Mesendoderm (in vitro differentiated cells): ENCODE measurements around the gene CACNB4.

Source experiments
- DNase-seq: peaks from one replicate; pipeline ENCODE4 v3.0.0; 2013
- H2AK5ac ChIP-seq: 2 replicates; pipeline ENCODE4 v1.6.1; 2013; ENCODE audit warnings: low read length, inconsistent platforms
- H2BK120ac ChIP-seq: 2 replicates; pipeline ENCODE4 v1.6.1; 2013; ENCODE audit warnings: low read depth, mild to moderate bottlenecking, low read length, moderate library complexity, mixed read lengths
- H2BK15ac ChIP-seq: replicated peaks from 2 replicates; pipeline ENCODE4 v1.6.1; 2013; ENCODE audit warnings: low read depth, mild to moderate bottlenecking, moderate library complexity
- H2BK5ac ChIP-seq: 2 replicates; pipeline ENCODE4 v1.6.1; 2013; ENCODE audit warnings: low read length, inconsistent platforms
- H3K18ac ChIP-seq: 2 replicates; pipeline ENCODE4 v1.6.1; 2013; ENCODE audit warnings: mild to moderate bottlenecking, low read length, mixed read lengths
- H3K23ac ChIP-seq: one replicate; pipeline ENCODE4 v1.6.1; 2013; ENCODE audit warnings: low read length
- H3K27ac ChIP-seq: 2 replicates; pipeline ENCODE4 v1.5.1; 2013; ENCODE audit warnings: low read depth, mild to moderate bottlenecking, inconsistent platforms, low read length, moderate library complexity
- H3K27me3 ChIP-seq: 2 replicates; pipeline ENCODE4 v1.6.1; 2013; ENCODE audit warnings: low read length, control low read depth, mild to moderate bottlenecking, inconsistent platforms; ENCODE audit not compliant: insufficient read depth, poor library complexity
- H3K36me3 ChIP-seq: 2 replicates; pipeline ENCODE4 v1.6.1; 2013; ENCODE audit warnings: low read length, inconsistent platforms; ENCODE audit not compliant: control insufficient read depth, insufficient read depth
- H3K4ac ChIP-seq: one replicate; pipeline ENCODE4 v1.6.1; 2013; ENCODE audit warnings: low read depth, mild to moderate bottlenecking, low read length, moderate library complexity
- H3K4me1 ChIP-seq: 2 replicates; pipeline ENCODE4 v1.6.1; 2013; ENCODE audit warnings: low read depth, low read length, inconsistent platforms; ENCODE audit not compliant: control insufficient read depth
- H3K4me2 ChIP-seq: 2 replicates; pipeline ENCODE4 v1.6.1; 2013; ENCODE audit warnings: low read length
- H3K4me3 ChIP-seq: 2 replicates; pipeline ENCODE4 v1.5.1; 2013; ENCODE audit warnings: mild to moderate bottlenecking, low read length
- H3K56ac ChIP-seq: one replicate; pipeline ENCODE4 v1.6.1; 2013; ENCODE audit warnings: low read length
- H3K79me1 ChIP-seq: 2 replicates; pipeline ENCODE4 v1.6.1; 2013; ENCODE audit warnings: low read length, inconsistent platforms
- H3K79me2 ChIP-seq: 2 replicates; pipeline ENCODE4 v1.6.1; 2013; ENCODE audit warnings: mild to moderate bottlenecking, low read length; ENCODE audit not compliant: control insufficient read depth, insufficient read depth
- H3K9ac ChIP-seq: 2 replicates; pipeline ENCODE4 v1.6.1; 2013; ENCODE audit warnings: low read length, inconsistent platforms
- H4K5ac ChIP-seq: one replicate; pipeline ENCODE4 v1.6.1; 2013; ENCODE audit warnings: low read length
- H4K8ac ChIP-seq: one replicate; pipeline ENCODE4 v1.6.1; 2013; ENCODE audit warnings: low read depth, mild to moderate bottlenecking, control low read depth, low read length, moderate library complexity
- WGBS: extraction: QIAGEN DNeasy Blood & Tissue Kit; methylation state at CpG from one replicate; pipeline ENCODE4 v1.1.7; 2013; ENCODE audit warnings: low lambda C conversion rate, missing lambda C conversion rate; ENCODE audit not compliant: insufficient coverage; ENCODE audit errors: extremely low coverage; 5-methylcytosine and 5-hydroxymethylcytosine counted together

The CACNB4 gene

GRCh38 chr2:151981886-151982285 is 117.0 kb downstream of the CACNB4 start:
- H2BK120ac ChIP-seq, result no peak overlapping the region
- H3K18ac ChIP-seq, result no peak overlapping the region
- H3K4me3 ChIP-seq, result no peak overlapping the region
- no peak overlapping the region for H3K56ac ChIP-seq
- no peak overlapping the region for H3K4ac ChIP-seq
- no peak overlapping the region for H2BK15ac ChIP-seq
- DNase-seq, result no peak
- no peak overlapping the region for H2AK5ac ChIP-seq
- no peak overlapping the region for H3K27ac ChIP-seq
- no peak overlapping the region for H4K5ac ChIP-seq
- no CpG with 5 or more reads among the region's 1 CpG for WGBS
- no peaks in the 10 kb centered on the region for H3K79me1 ChIP-seq
- no peaks in the 10 kb centered on the region for H3K79me2 ChIP-seq
- H3K23ac ChIP-seq, result no peak overlapping the region
- H3K4me1 ChIP-seq, result no peaks in the 10 kb centered on the region
- H2BK5ac ChIP-seq, result no peak overlapping the region
- no peak overlapping the region for H3K4me2 ChIP-seq
- H3K27me3 ChIP-seq, result no peaks in the 10 kb centered on the region
- no peaks in the 10 kb centered on the region for H3K36me3 ChIP-seq
- no peak overlapping the region for H4K8ac ChIP-seq
- H3K9ac ChIP-seq, result no peak overlapping the region

GRCh38 chr2:151979694-151980093 is 119.2 kb downstream of the CACNB4 start:
- H4K5ac ChIP-seq, result no peak overlapping the region
- no peak overlapping the region for H3K18ac ChIP-seq
- H2BK15ac ChIP-seq, result no peak overlapping the region

GRCh38 chr2:151978709-151979108 is 120.1 kb downstream of the CACNB4 start:
- Histone ChIP-seq H2BK15ac (no peak overlapping the region), H2BK120ac (no peak overlapping the region), H3K18ac (no peak overlapping the region), H3K27me3 (no peaks in the 10 kb centered on the region), H3K4me2 (no peak overlapping the region), H2AK5ac (no peak overlapping the region), H3K23ac (no peak overlapping the region), H4K5ac (no peak overlapping the region), H3K9ac (no peak overlapping the region), H4K8ac (no peak overlapping the region), H2BK5ac (no peak overlapping the region), H3K4me3 (no peak overlapping the region), H3K79me2 (no peaks in the 10 kb centered on the region), H3K4me1 (no peaks in the 10 kb centered on the region), H3K79me1 (no peaks in the 10 kb centered on the region), H3K56ac (no peak overlapping the region), H3K36me3 (no peaks in the 10 kb centered on the region), H3K27ac (no peak overlapping the region), H3K4ac (no peak overlapping the region)
- DNase-seq, result no peak
- WGBS, result no CpG with 5 or more reads among the region's 7 CpGs

More at GRCh38 chr2:151979694-151980093, 119.2 kb downstream of the CACNB4 start:
- Histone ChIP-seq H3K27me3 (no peaks in the 10 kb centered on the region), H3K27ac (no peak overlapping the region), H2BK120ac (no peak overlapping the region), H3K4me2 (no peak overlapping the region), H3K23ac (no peak overlapping the region), H3K79me2 (no peaks in the 10 kb centered on the region), H3K4ac (no peak overlapping the region), H4K8ac (no peak overlapping the region), H3K9ac (no peak overlapping the region), H3K79me1 (no peaks in the 10 kb centered on the region), H3K56ac (no peak overlapping the region), H2AK5ac (no peak overlapping the region), H3K4me1 (no peaks in the 10 kb centered on the region), H3K4me3 (no peak overlapping the region), H3K36me3 (no peaks in the 10 kb centered on the region), H2BK5ac (no peak overlapping the region)
- peak; percentile 1 for DNase-seq
- no CpG with 5 or more reads among the region's 3 CpGs for WGBS

GRCh38 chr2:151977631-151978030 is 121.2 kb downstream of the CACNB4 start:
- no peak for DNase-seq
- H2AK5ac ChIP-seq, result no peak overlapping the region

GRCh38 chr2:151976945-151977353 is 121.9 kb downstream of the CACNB4 start:
- Histone ChIP-seq H3K56ac (no peak overlapping the region), H3K23ac (no peak overlapping the region), H3K4me1 (no peaks in the 10 kb centered on the region), H2BK5ac (no peak overlapping the region), H3K18ac (no peak overlapping the region), H3K79me2 (no peaks in the 10 kb centered on the region), H2BK120ac (no peak overlapping the region), H3K4me3 (no peak overlapping the region), H4K5ac (no peak overlapping the region), H2AK5ac (no peak overlapping the region), H3K36me3 (no peaks in the 10 kb centered on the region), H2BK15ac (no peak overlapping the region), H3K9ac (no peak overlapping the region), H3K4ac (no peak overlapping the region), H4K8ac (no peak overlapping the region), H3K4me2 (no peak overlapping the region), H3K27me3 (no peaks in the 10 kb centered on the region), H3K79me1 (no peaks in the 10 kb centered on the region), H3K27ac (no peak overlapping the region)
- DNase-seq, result no peak
- no CpG with 5 or more reads among the region's 2 CpGs for WGBS

More at GRCh38 chr2:151977631-151978030, 121.2 kb downstream of the CACNB4 start:
- Histone ChIP-seq H3K18ac (no peak overlapping the region), H3K79me2 (no peaks in the 10 kb centered on the region), H3K9ac (no peak overlapping the region), H3K4me2 (no peak overlapping the region), H3K36me3 (no peaks in the 10 kb centered on the region), H3K79me1 (no peaks in the 10 kb centered on the region), H3K4me3 (no peak overlapping the region), H3K23ac (no peak overlapping the region), H2BK5ac (no peak overlapping the region), H3K27me3 (no peaks in the 10 kb centered on the region), H4K8ac (no peak overlapping the region), H3K27ac (no peak overlapping the region), H3K4ac (no peak overlapping the region), H2BK15ac (no peak overlapping the region), H3K56ac (no peak overlapping the region), H3K4me1 (no peaks in the 10 kb centered on the region), H2BK120ac (no peak overlapping the region), H4K5ac (no peak overlapping the region)
- WGBS, result no CpG with 5 or more reads among the region's 3 CpGs
